Measurements from ENCODE around the gene LRRTM4. TPM values are rescaled to one million over a fixed set of nuclear protein-coding genes. Genes with fewer than 3 reads are reported as not detected.

The LRRTM4 gene
- total RNA-seq, 1 donor from 2014 or later = 0.41 TPM

DNA sequence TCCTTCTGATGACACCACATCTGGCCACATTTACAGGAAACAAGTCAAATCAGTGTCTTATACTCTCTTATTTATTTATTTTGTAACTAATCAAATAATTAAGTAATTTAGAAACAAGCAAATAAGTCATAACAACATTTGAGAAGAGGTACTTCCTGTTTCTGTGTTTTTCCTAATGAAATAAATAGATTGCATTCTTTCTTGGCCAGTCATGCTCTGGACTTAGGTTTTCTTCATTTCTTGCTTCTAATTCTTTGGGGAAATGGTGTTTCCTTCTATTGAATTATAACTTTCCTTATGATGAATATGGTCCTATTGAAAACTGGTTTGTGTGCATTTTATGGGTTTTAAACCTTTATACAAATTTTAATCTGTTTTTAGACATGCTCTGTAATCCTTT is 546.4 kb downstream of the LRRTM4 start:
- ATAC-seq (no peak), DNase-seq (no peak)
- intact Hi-C loops (cut with DNase I) = no loop called here
- Histone ChIP-seq H3K27ac (no peak overlapping the region), H3K4me3 (no peak overlapping the region), H3K9me3 (no peaks in the 10 kb centered on the region), H3K27me3 (no peaks in the 10 kb centered on the region), H3K4me1 (no peaks in the 10 kb centered on the region), H3K36me3 (no peaks in the 10 kb centered on the region)
- TF ChIP-seq, protein P1, sequence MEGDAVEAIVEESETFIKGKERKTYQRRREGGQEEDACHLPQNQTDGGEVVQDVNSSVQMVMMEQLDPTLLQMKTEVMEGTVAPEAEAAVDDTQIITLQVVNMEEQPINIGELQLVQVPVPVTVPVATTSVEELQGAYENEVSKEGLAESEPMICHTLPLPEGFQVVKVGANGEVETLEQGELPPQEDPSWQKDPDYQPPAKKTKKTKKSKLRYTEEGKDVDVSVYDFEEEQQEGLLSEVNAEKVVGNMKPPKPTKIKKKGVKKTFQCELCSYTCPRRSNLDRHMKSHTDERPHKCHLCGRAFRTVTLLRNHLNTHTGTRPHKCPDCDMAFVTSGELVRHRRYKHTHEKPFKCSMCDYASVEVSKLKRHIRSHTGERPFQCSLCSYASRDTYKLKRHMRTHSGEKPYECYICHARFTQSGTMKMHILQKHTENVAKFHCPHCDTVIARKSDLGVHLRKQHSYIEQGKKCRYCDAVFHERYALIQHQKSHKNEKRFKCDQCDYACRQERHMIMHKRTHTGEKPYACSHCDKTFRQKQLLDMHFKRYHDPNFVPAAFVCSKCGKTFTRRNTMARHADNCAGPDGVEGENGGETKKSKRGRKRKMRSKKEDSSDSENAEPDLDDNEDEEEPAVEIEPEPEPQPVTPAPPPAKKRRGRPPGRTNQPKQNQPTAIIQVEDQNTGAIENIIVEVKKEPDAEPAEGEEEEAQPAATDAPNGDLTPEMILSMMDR (IDR thresholded peaks at IDR 0.05) = no peak

DNA sequence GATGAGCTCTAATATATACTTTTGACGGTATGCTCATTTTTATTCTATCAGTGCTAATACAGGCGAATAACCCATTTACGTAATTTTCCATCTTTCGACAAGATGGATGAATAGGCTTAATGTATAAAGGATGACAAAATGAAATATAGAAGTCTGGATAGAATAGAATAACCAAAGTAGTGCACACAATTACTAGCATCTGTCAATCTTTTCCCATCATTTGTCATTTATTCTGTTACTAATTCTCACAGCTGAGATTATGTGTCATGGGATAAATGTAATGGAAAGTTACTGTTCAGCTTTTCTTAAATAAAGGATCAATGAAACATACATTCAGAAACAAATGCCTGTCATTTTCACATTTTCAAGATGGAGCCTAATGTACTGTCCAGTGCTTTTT is 548.6 kb downstream of the LRRTM4 start:
- no peak for ATAC-seq
- intact Hi-C loops (cut with DNase I) = no loop called here
- no peak overlapping the region for H3K27ac ChIP-seq
- TF ChIP-seq, protein P1 (IDR thresholded peaks at IDR 0.05) = no peak
- DNase-seq = no peak
- no peaks in the 10 kb centered on the region for H3K27me3 ChIP-seq
- no peaks in the 10 kb centered on the region for H3K9me3 ChIP-seq
- H3K4me1 ChIP-seq = no peaks in the 10 kb centered on the region
- H3K36me3 ChIP-seq = no peaks in the 10 kb centered on the region
- no peak overlapping the region for H3K4me3 ChIP-seq

DNA sequence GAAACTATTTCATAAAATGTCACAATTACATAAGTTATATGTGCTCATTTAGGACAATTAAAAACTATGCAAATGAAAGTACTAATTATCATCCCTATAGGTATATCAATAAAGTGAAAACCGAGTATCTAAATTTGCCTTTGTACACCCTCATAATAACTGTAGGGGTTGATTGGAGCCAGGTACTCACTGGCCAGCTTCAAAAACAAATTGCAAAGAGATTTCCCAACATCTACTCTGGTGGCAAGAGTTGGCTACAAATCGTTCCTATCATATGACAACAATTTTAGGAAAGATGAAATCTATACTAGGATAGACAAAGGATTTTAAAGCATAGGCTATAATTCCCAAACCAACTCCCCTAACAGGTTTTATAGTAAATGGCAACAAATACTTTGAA is 556.4 kb downstream of the LRRTM4 start:
- Histone ChIP-seq H3K9me3 (no peaks in the 10 kb centered on the region), H3K4me1 (no peaks in the 10 kb centered on the region), H3K27me3 (no peaks in the 10 kb centered on the region), H3K4me3 (no peak overlapping the region), H3K27ac (no peak overlapping the region), H3K36me3 (no peaks in the 10 kb centered on the region)
- TF ChIP-seq, protein P1 (IDR thresholded peaks at IDR 0.05) = no peak
- intact Hi-C loops (cut with DNase I) = no loop called here
- DNase-seq = no peak
- ATAC-seq = no peak

DNA sequence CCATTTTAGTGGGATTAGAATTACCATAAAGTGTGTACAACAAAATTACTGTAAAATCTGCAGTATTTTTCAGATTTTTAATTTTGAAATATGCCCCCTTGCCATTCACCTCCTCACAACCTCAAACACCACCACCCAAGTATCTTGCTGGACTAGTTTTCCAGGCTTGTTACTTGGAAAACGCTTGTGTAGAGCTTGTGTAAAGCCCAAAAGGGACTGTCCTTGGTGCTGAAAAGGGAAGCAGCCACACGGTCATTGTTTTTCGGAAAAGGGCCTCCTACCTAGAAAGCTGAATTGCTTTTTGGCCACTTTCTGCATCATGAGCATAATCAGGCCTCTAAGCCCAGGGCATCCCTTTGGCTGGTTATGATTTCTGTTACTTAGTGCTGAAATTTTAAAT is 563.4 kb downstream of the LRRTM4 start:
- H3K4me1 ChIP-seq = no peaks in the 10 kb centered on the region
- H3K36me3 ChIP-seq = no peaks in the 10 kb centered on the region
- intact Hi-C loops (cut with DNase I) = no loop called here
- H3K4me3 ChIP-seq = no peak overlapping the region
- no peaks in the 10 kb centered on the region for H3K9me3 ChIP-seq
- ATAC-seq (no peak), DNase-seq (no peak)
- TF ChIP-seq, protein P1 (IDR thresholded peaks at IDR 0.05) = no peak
- H3K27me3 ChIP-seq = no peaks in the 10 kb centered on the region
- no peak overlapping the region for H3K27ac ChIP-seq

DNA sequence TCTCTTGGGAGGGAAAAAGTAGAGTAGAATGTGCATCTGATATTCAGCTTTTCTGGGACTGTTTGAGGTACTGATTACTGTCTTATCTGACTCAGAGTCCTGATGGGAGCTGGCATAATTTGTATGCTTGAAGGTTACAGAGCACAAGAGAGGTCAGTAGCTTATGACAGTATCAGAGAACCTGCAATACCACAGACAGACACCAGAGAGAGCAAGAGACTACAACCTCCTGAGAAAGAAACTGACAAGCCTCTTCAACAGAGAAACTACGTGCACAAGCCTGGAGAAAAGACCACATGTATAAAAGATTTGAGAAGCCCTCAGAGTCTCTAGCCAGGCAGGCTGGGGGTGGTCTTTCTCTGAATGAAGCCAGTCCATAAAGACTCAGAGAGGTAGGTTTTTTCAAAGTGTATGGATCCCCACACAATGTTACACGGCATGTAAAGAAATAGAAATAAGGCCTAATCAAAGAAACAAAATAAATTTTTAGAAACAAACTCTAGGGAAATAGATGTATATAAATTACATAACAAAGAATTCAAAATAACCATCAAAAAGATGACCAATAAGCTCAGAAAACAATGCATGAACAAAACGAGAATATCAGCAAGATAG is 568.3 kb downstream of the LRRTM4 start:
- DNase-seq = no peak
- H3K4me3 ChIP-seq = no peak overlapping the region
- no peak overlapping the region for H3K27ac ChIP-seq
- TF ChIP-seq, protein P1 (IDR thresholded peaks at IDR 0.05) = peak; percentile 70
- peak; percentile 82 for ATAC-seq
- no peaks in the 10 kb centered on the region for H3K4me1 ChIP-seq
- no peaks in the 10 kb centered on the region for H3K36me3 ChIP-seq
- intact Hi-C loops (cut with DNase I) = no loop called here
- no peaks in the 10 kb centered on the region for H3K9me3 ChIP-seq
- H3K27me3 ChIP-seq = no peaks in the 10 kb centered on the region

DNA sequence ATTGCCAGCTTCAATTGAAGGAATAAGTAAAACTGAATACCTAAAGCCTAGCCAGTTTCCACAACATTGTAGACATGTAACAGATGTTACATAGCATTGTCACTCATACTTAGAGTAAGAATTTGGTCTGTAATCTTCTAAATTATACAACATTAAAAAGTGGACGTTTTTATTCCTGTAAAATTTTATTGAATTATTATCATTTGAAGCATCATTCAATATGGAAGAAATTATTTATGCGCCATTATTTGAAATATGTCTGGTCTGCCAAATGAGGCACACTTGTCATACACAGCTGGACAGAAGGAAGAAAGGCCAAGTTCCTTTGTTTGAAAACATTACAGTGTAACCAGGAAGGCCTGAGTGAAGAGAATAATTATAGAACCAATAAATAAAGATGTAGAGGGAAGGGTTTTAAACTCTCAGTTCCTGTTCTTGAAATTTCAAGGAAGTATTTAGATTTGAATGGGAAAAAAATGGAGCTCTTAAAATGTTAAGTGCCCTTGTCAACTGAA is 575.5 kb downstream of the LRRTM4 start:
- Histone ChIP-seq H3K4me3 (no peak overlapping the region), H3K9me3 (no peaks in the 10 kb centered on the region), H3K4me1 (no peaks in the 10 kb centered on the region), H3K27ac (no peak overlapping the region), H3K27me3 (no peaks in the 10 kb centered on the region), H3K36me3 (no peaks in the 10 kb centered on the region)
- intact Hi-C loops (cut with DNase I) = no loop called here
- ATAC-seq (no peak), DNase-seq (no peak)
- TF ChIP-seq, protein P1 (IDR thresholded peaks at IDR 0.05) = no peak

All from upper lobe of right lung (tissue), 1 donor.